ENCODE results near the gene CDON.

CDON gene

GRCh38 chr11:126002181-126002580 is 60.5 kb downstream of the CDON start:
- H3K27ac ChIP-seq, result no peak overlapping the region
- TF ChIP-seq CTCF (conservative IDR thresholded peaks at IDR 0.05), result no peak

- no peak for TF ChIP-seq CTCF (conservative IDR thresholded peaks at IDR 0.05)
- no peak overlapping the region for H3K27ac ChIP-seq
Measured at GRCh38 chr11:125999234-125999880, 63.3 kb downstream of the CDON start.

GRCh38 chr11:125998267-125998666 is 64.4 kb downstream of the CDON start:
- no peak overlapping the region for H3K27ac ChIP-seq
- TF ChIP-seq CTCF (conservative IDR thresholded peaks at IDR 0.05), result no peak

- TF ChIP-seq CTCF (conservative IDR thresholded peaks at IDR 0.05), result no peak
- no peak overlapping the region for H3K27ac ChIP-seq
Measured at GRCh38 chr11:125995313-125995712, 67.4 kb downstream of the CDON start.

- no peak overlapping the region for H3K27ac ChIP-seq
- TF ChIP-seq CTCF (conservative IDR thresholded peaks at IDR 0.05), result no peak
Measured at GRCh38 chr11:125994509-125994908, 68.2 kb downstream of the CDON start.

- H3K27ac ChIP-seq, result no peak overlapping the region
- TF ChIP-seq CTCF (conservative IDR thresholded peaks at IDR 0.05), result no peak
Measured at GRCh38 chr11:125992893-125993292, 69.8 kb downstream of the CDON start.

- no peak overlapping the region for H3K27ac ChIP-seq
- TF ChIP-seq CTCF (conservative IDR thresholded peaks at IDR 0.05), result no peak
Measured at GRCh38 chr11:125990244-125990643, 72.4 kb downstream of the CDON start.

Measured in VCaP (cell line).